ENCODE data around the gene SIM1.

Gene SIM1

DNA sequence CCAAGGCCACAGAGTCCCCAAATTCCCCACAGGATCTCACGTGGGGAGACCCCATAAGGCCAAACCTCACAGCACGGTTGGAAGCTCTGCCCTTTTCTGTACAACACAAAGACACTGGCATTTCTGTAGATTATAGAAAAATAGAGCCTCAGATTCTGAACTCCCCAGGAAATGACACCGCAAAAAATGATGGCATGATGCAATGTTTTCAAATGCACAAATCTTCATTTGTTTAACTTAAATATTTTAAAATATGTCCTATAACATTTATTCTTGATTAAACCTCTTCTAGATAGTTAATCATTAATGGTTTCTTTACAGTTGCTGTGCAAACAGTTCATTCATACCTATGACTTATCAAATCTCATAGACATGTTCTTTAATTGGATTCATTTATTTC is 33.8 kb downstream of the SIM1 start:
- no peak for DNase-seq (ENCODE audit: low read depth in 2 of 2)

DNA sequence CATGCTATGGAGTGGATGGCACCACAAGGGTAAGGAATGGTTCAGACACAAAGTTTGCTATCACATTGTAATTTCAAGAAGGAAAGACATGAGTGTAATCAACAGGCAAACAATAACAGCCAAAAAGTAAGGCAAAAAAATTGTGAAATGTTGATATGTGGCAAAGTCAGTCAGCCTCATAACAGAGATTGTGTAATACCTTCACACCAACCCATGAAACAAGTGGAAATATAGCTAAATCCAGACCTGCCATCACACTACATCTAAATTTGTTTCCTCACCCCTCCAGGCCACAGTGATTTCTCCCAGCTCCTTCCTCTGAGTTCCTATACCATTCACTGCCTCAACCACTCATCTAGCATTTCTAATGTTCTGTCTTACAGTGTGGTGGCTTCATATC is 37.3 kb downstream of the SIM1 start:
- no peak for DNase-seq (ENCODE audit: low read depth in 2 of 2)

GRCh38 chr6:100426744-100427338 is 37.9 kb downstream of the SIM1 start:
- no peak for DNase-seq (ENCODE audit: low read depth in 2 of 2)

- DNase-seq (ENCODE audit: low read depth in 2 of 2): no peak
These were observed 38.5 kb downstream of the SIM1 start for GRCh38 chr6:100426241-100426640.

- DNase-seq (ENCODE audit: low read depth in 2 of 2): no peak
These were observed 44.0 kb downstream of the SIM1 start for GRCh38 chr6:100420711-100421110.

DNA sequence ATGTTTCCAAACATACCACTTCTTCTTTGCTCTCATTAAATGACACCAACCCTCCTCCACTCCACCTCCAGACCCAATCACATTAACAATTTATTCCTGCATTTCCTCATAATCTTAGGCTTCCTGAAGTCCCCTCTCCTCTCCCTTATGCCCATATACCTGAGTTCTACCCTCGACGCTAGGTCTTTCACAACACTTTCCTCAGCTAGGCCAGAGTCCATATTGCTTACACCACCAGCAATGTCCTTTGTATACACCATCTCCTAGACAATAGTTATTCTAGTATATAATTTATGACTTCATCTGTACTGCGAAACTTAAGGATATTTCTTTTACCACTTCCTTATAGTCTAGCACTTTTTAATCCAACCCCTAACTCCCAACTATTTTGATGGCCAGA is 47.7 kb downstream of the SIM1 start:
- DNase-seq (ENCODE audit: low read depth in 2 of 2): no peak

DNA sequence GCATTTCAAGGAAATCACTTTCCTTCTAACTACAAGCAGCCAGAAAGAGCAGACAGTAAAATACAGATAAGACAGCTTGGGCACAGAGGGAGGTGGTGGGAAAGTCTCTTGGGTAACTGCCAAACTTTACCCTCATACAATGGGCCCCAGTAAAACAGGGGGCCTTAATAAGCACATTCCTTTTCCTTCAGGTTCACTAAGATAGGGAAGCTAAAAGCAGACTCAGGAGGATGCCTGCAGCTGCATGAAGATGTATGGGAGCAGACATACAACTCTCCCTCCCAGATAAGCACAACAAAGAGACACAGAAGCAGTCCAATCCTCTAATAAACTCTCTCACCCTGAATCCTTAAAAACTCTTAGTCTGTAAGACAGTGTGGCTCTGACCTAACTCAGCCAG is 49.0 kb downstream of the SIM1 start:
- no peak for DNase-seq (ENCODE audit: low read depth in 2 of 2)

DNA sequence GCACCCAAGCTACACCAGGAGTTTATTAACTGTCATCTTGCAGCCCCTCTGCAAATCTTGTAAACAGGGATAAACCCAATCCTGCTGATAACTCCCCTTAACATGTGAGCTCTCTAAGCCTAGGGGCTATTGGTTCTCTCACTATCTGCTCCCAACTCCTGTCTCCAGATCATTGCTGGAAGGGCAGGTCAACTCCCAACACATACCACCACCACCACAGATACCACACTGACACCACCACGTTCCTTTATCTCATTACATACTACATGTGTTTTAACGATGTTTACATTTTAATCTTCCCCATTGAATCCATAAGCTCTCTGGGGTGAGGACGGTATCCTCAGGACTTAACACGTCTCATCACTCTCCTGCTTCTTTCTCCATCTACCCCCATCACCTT is 51.8 kb downstream of the SIM1 start:
- DNase-seq (ENCODE audit: low read depth in 2 of 2): no peak

- DNase-seq (ENCODE audit: low read depth in 2 of 2): no peak
These were observed 60.7 kb downstream of the SIM1 start for GRCh38 chr6:100404051-100404450.

GRCh38 chr6:100393493-100393892 is 71.2 kb downstream of the SIM1 start:
- no peak for DNase-seq (ENCODE audit: low read depth in 2 of 2)

DNA sequence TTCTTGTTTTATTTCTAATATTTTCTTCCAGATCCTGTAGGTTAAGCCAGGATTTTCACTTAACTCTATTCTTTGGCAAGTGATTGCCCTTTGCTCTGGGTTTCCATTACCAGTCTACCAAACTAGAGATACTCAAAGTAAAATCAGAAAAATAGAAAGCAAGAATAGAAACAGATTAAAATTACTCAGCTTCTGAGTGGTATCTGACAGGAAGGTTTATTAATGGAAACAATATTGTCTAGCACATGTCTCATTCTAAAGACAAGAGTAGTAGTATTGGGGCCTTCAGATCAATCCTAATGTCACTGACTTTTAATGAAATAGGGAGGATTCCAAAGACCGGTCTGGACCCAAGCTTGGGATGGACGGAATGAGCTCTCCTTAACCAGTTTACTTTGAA is 72.3 kb downstream of the SIM1 start:
- DNase-seq (ENCODE audit: low read depth in 2 of 2): no peak

DNA sequence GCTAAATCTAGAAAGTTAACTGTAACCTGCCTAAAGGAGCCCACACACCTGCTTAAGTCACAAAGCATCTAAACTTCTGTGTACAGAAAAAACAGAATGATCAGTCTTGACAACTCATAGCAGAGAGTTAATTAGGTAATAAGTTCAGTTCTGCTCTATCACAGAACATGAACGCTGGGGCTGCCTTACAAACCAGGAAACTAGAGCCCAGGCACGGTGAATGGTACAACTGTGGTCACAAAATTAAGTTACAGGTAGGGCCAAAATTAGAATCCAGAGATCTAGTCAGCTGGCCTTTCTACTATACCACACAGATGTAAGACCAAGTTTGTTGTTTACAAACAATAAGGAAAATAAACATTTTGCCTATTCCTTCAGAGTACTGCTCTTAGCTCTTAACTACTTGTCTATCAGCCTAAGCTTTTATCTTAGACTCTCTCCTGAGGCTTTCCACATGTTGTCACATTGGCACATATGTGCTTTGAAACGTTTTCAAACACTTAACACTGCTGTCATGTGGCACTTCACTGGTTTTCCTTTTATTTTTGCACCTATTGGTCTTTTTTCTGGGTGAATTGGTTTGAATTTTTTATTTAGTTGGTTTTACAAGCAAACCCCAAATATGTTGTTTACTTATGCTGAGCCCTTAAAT is 75.7 kb downstream of the SIM1 start:
- no peak for DNase-seq (ENCODE audit: low read depth in 2 of 2)

- DNase-seq (ENCODE audit: low read depth in 2 of 2): no peak
These were observed 81.9 kb downstream of the SIM1 start for GRCh38 chr6:100382767-100383195.

DNA sequence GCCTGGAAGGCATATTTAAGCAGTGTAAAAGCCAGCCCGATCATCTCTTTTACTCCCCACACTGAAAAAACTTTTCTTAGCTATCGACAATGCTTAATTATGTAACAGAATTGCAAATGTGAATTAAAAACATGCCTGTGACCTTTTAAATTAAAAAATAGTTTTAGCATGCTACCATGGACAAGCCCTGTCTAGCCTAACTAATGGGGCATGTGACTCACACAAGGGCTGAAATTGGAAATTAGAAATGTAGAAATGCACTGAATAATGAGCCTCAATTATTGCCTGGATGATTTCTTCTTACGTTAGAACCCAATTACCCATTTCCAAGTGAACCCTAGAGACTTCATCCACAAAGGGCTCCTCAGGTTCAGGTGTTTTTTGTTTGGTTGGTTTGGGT is 82.7 kb downstream of the SIM1 start:
- DNase-seq (ENCODE audit: low read depth in 2 of 2): no peak

DNA sequence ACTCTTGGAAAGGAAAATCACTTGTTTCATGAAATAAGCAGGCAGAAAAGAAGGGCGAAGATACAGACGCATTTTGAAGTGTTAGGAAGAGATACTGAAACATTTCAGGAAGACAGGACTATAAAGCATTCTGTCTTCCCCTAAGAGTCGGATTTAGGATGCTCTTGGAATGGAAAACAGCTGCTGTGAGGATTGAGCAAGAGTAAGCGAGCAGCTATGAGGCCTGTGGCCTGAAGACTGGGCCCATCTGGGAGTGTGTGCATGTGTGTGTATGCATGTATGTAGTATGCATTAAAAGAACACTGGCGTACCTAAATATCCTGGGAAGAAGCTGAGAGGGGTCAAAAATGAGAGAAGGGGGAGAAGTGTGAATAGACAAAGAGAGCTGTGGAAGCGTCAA is 83.6 kb downstream of the SIM1 start:
- no peak for DNase-seq (ENCODE audit: low read depth in 2 of 2)

GRCh38 chr6:100379386-100379785 is 85.3 kb downstream of the SIM1 start:
- no peak for DNase-seq (ENCODE audit: low read depth in 2 of 2)

DNA sequence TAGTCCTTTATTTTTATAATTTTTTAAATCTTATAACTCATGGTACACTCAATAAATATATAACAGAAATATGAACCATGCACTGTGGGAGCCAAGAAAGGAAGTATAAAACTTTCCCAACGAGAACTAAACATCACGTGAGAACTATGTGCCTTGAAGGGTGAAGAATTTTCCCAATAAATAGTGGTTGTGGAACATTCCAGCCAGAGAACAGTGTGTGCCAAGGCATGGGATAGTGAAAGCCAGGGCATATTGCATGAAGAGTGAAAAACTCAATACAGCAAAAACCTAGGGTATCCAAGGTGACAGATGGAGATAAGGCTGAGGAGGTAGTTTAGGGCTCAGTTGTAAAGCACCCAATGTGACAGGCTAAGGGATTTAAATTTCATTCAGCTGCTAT is 86.1 kb downstream of the SIM1 start:
- DNase-seq (ENCODE audit: low read depth in 2 of 2): no peak

DNA sequence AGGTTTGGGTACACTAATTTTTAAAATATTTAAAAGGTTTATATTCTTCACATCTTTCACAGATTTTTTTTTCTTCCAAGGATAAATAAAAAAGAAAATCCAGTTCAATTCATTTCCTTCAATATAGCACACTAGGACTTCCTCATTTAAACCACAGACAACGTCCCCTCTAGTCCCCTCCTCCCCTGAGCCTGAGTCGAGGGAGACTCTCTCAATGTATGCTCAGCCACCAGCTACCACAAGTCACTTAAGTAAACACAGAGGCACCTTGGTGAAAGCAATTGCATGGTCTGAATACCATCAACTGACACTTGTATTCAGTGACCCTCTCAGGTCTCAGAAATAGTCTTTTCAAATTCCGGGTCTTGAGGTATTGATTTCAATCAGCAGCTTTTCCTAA is 88.6 kb downstream of the SIM1 start:
- no peak for DNase-seq (ENCODE audit: low read depth in 2 of 2)

GRCh38 chr6:100372326-100373091 is 92.2 kb downstream of the SIM1 start:
- DNase-seq (ENCODE audit: low read depth in 2 of 2): no peak

GRCh38 chr6:100371591-100371990 is 93.1 kb downstream of the SIM1 start:
- no peak for DNase-seq (ENCODE audit: low read depth in 2 of 2)

DNA sequence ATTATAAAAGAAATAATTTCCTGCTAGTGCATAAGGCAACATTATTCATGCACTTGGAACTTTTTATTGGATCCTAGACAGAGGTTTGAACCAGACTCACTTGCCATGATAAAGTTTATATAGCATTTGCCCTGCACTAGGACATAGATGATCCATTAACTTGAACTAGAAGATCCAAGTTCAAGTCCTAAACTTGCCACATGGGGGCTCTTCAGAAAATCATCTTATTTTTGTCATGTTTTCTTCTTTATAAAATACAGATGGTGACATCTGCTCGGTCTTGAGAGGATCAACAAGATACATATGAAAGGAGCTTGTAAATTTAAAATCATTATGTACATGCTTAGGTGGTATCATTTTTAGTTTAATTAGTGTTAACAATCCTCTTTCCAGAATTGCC is 94.5 kb downstream of the SIM1 start:
- DNase-seq (ENCODE audit: low read depth in 2 of 2): no peak

DNA sequence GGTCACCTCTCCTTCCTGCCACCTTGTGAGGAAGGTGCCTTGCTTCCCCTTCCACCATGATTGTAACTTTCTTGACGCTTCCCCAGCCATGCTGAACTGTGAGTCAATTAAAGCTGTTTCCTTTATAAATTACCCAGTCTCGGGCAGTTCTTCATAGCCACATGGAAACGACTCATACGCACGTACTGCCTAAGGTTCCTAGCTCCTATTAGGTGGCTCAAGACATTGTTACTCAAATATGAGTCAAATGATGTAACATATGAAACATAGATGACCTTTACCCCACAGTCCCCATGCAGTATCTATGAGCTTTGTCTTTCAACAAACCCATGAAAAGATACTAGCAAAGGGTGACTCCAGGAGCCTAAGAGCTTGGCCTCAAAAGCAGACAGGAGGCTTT is 98.3 kb downstream of the SIM1 start:
- DNase-seq (ENCODE audit: low read depth in 2 of 2): no peak

DNA sequence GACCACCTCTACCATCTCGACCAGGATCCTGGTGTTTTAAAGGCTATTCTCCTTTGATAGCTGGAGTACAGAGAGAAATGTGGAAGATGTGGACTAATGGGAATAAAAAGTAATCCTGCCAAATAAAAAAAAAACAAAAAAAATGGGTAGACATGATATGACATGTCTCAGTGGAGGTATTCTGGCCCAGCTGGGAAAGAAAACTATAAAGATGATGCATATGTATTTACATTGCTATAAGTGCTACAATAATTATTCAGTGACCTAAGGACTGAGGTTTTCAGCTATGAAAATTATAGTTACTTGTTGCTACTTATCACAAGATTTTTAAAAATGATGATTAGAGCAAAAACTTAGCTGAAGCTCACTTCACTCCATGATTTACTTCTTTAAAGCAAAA is 101.1 kb downstream of the SIM1 start:
- DNase-seq (ENCODE audit: low read depth in 2 of 2): no peak
